D341Med (cell line): Measurements from ENCODE around the gene EXOC4.
"Not testable (repeated sequence)": the region's sequence is repeated elsewhere in the genome, so short reads cannot be mapped to it uniquely, and the experiment has no call there.

Source experiments
- DNase-seq: peaks from one replicate; pipeline ENCODE4 v3.0.0; 2012; ENCODE audit warnings: low spot score

Gene EXOC4

GRCh38 chr7:133252858-133253518 lies at the start of gene EXOC4:
Gene EXOC4, plus strand, starts transcription at chr7:133253078.
- peak; percentile 92 for DNase-seq

GRCh38 chr7:133203490-133203889 lies 49.4 kb upstream of the EXOC4 start:
- no peak for DNase-seq

- DNase-seq = peak; percentile 37
Measured at GRCh38 chr7:133207687-133208086, 45.2 kb upstream of the EXOC4 start.

- DNase-seq = not testable (repeated sequence)
Measured at GRCh38 chr7:133210817-133211216, 42.1 kb upstream of the EXOC4 start.

- DNase-seq = not testable (repeated sequence)
Measured at GRCh38 chr7:133213772-133214171, 39.1 kb upstream of the EXOC4 start.

GRCh38 chr7:133217773-133218172 lies 35.1 kb upstream of the EXOC4 start:
- no peak for DNase-seq

GRCh38 chr7:133230591-133231194 lies 22.2 kb upstream of the EXOC4 start:
- DNase-seq = peak; percentile 53

- no peak for DNase-seq
Measured at GRCh38 chr7:133233142-133233541, 19.7 kb upstream of the EXOC4 start.

- DNase-seq = no peak
Measured at GRCh38 chr7:133234961-133235875, 17.7 kb upstream of the EXOC4 start.

- DNase-seq = no peak
Measured at GRCh38 chr7:133237545-133237944, 15.3 kb upstream of the EXOC4 start.

GRCh38 chr7:133240302-133240701 lies 12.6 kb upstream of the EXOC4 start:
- DNase-seq = no peak

GRCh38 chr7:133246558-133246957 lies 6.3 kb upstream of the EXOC4 start:
- DNase-seq = no peak

- DNase-seq = no peak
Measured at GRCh38 chr7:133248901-133249300, 4.0 kb upstream of the EXOC4 start.

GRCh38 chr7:133252506-133252857 lies 396 bp upstream of the EXOC4 start:
- no peak for DNase-seq

GRCh38 chr7:133253519-133253875 lies 619 bp downstream of the EXOC4 start:
- peak; percentile 30 for DNase-seq

- DNase-seq = no peak
Measured at GRCh38 chr7:133255486-133255885, 2.6 kb downstream of the EXOC4 start.

GRCh38 chr7:133258174-133258573 lies 5.3 kb downstream of the EXOC4 start:
- no peak for DNase-seq

GRCh38 chr7:133265821-133266220 lies 12.9 kb downstream of the EXOC4 start:
- DNase-seq = no peak

- no peak for DNase-seq
Measured at GRCh38 chr7:133268355-133268754, 15.5 kb downstream of the EXOC4 start.

- no peak for DNase-seq
Measured at GRCh38 chr7:133272336-133272735, 19.5 kb downstream of the EXOC4 start.

GRCh38 chr7:133273227-133273626 lies 20.3 kb downstream of the EXOC4 start:
- DNase-seq = no peak

- no peak for DNase-seq
Measured at GRCh38 chr7:133274265-133274664, 21.4 kb downstream of the EXOC4 start.

- DNase-seq = no peak
Measured at GRCh38 chr7:133275008-133275407, 22.1 kb downstream of the EXOC4 start.
